Measurements from ENCODE around the gene DYNC1I2.

- TF ChIP-seq POLR2A (IDR thresholded peaks at IDR 0.05) (no peak), POLR2AphosphoS5 (IDR thresholded peaks at IDR 0.05) (no peak), EP300 (IDR thresholded peaks at IDR 0.05) (no peak)
- TF ChIP-seq, protein P1, sequence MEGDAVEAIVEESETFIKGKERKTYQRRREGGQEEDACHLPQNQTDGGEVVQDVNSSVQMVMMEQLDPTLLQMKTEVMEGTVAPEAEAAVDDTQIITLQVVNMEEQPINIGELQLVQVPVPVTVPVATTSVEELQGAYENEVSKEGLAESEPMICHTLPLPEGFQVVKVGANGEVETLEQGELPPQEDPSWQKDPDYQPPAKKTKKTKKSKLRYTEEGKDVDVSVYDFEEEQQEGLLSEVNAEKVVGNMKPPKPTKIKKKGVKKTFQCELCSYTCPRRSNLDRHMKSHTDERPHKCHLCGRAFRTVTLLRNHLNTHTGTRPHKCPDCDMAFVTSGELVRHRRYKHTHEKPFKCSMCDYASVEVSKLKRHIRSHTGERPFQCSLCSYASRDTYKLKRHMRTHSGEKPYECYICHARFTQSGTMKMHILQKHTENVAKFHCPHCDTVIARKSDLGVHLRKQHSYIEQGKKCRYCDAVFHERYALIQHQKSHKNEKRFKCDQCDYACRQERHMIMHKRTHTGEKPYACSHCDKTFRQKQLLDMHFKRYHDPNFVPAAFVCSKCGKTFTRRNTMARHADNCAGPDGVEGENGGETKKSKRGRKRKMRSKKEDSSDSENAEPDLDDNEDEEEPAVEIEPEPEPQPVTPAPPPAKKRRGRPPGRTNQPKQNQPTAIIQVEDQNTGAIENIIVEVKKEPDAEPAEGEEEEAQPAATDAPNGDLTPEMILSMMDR (IDR thresholded peaks at IDR 0.05): no peak
Observed at GRCh38 chr2:171678619-171679018, 8.7 kb upstream of the DYNC1I2 start.

All from sigmoid colon (tissue), 4 donors.